Effector memory CD8-positive, alpha-beta T cell (primary cell): Measurements from ENCODE around the gene FKRP.

ENCODE experiments used
- ATAC-seq: fragments of 150-1000 bp; cut with Tn5 transposase; replicated peaks from 2 replicates; pipeline ENCODE4 v1.10.0; 2021; ENCODE audit warnings: mild to moderate bottlenecking, moderate library complexity
- DNase-seq, 3 experiments: peaks; one replicate each; pipeline ENCODE4 v3.0.0; 2021
- H3K27ac Mint-ChIP-seq, 2 donors: one replicate each; pipeline ENCODE4 v1.8.0; 2022; ENCODE audit warnings: mild to moderate bottlenecking in 2 of 2, mixed read lengths in 2 of 2, moderate library complexity in 2 of 2
- H3K27me3 Mint-ChIP-seq, 2 donors: one replicate each; pipeline ENCODE4 v1.8.0; 2022; ENCODE audit warnings: mixed read lengths in 2 of 2
- H3K36me3 Mint-ChIP-seq: one replicate; pipeline ENCODE4 v1.8.0; 2022; ENCODE audit warnings: mild to moderate bottlenecking, moderate library complexity, mixed read lengths; ENCODE audit not compliant: insufficient read depth
- H3K4me1 Mint-ChIP-seq, 2 donors: one replicate each; pipeline ENCODE4 v1.8.0; 2022; ENCODE audit warnings: low read depth in 2 of 2, mixed read lengths in 2 of 2
- H3K4me3 Mint-ChIP-seq, 2 donors: one replicate each; pipeline ENCODE4 v1.8.0; 2022; ENCODE audit warnings: mild to moderate bottlenecking in 2 of 2, mixed read lengths in 2 of 2, moderate library complexity in 2 of 2
- H3K9me3 Mint-ChIP-seq, 2 donors: one replicate each; pipeline ENCODE4 v1.8.0; 2022; ENCODE audit warnings: mixed read lengths in 2 of 2

FKRP gene

GRCh38 chr19:46715975-46716671 is 29.7 kb upstream of the FKRP start:
- Mint-ChIP-seq H3K27ac (peak overlapping the region; percentile 97), H3K4me1 (peaks cover 39 to 54% of the 10 kb centered on the region in 2 donors), H3K36me3 (peaks cover 51% of the 10 kb centered on the region), H3K27me3 (no peaks in the 10 kb centered on the region), H3K9me3 (no peaks in the 10 kb centered on the region), H3K4me3 (peak overlapping the region; percentile 97 to 99)
- no peak for DNase-seq
- no peak for ATAC-seq

- peak overlapping the region; percentile 97 to 99 for H3K4me3 Mint-ChIP-seq
- peaks cover 55% of the 10 kb centered on the region for H3K36me3 Mint-ChIP-seq
- H3K27ac Mint-ChIP-seq: peak overlapping the region; percentile 97
- H3K9me3 Mint-ChIP-seq: no peaks in the 10 kb centered on the region
- H3K27me3 Mint-ChIP-seq: no peaks in the 10 kb centered on the region
- ATAC-seq: no peak
- H3K4me1 Mint-ChIP-seq: peaks cover 39 to 54% of the 10 kb centered on the region in 2 donors
- DNase-seq: no peak
These were observed 29.2 kb upstream of the FKRP start for GRCh38 chr19:46716672-46717033.

- Mint-ChIP-seq H3K4me3 (peak within 1 kb of the TSS; percentile 97 to 99), H3K27ac (peak within 1 kb of the TSS; percentile 97), H3K9me3 (no peaks in the 10 kb centered on the region), H3K36me3 (peaks cover 56% of the 10 kb centered on the region), H3K27me3 (no peaks in the 10 kb centered on the region), H3K4me1 (peaks cover 44 to 58% of the 10 kb centered on the region in 2 donors)
- DNase-seq: peak; percentile 80 to 85 (median 82)
- ATAC-seq: peak; percentile 46
These were observed 28.7 kb upstream of the FKRP start, which contains the start of gene PRKD2 for GRCh38 chr19:46717034-46717715. Gene PRKD2 (minus strand): TSS chr19:46717114. CDS start chr19:46716370, 744 bp downstream.

GRCh38 chr19:46717716-46718143 is 28.1 kb upstream of the FKRP start:
- peaks cover 58% of the 10 kb centered on the region for H3K36me3 Mint-ChIP-seq
- peak in 1 of 3 experiments; percentile 25 for DNase-seq

GRCh38 chr19:46718157-46718933 is 27.5 kb upstream of the FKRP start:
- Mint-ChIP-seq H3K27ac (peak overlapping the region; percentile 97), H3K4me1 (peaks cover 48 to 51% of the 10 kb centered on the region in 2 donors), H3K36me3 (peaks cover 60% of the 10 kb centered on the region), H3K4me3 (peak overlapping the region; percentile 97 to 99), H3K27me3 (no peaks in the 10 kb centered on the region), H3K9me3 (no peaks in the 10 kb centered on the region)
- peak; percentile 48 for ATAC-seq
- DNase-seq: peak; percentile 35 to 59 (median 51)

More at GRCh38 chr19:46717716-46718143, 28.1 kb upstream of the FKRP start:
- peak overlapping the region; percentile 97 for H3K27ac Mint-ChIP-seq
- H3K27me3 Mint-ChIP-seq: no peaks in the 10 kb centered on the region
- peaks cover 45 to 53% of the 10 kb centered on the region in 2 donors for H3K4me1 Mint-ChIP-seq
- peak; percentile 13 for ATAC-seq
- H3K4me3 Mint-ChIP-seq: peak overlapping the region; percentile 97 to 99
- no peaks in the 10 kb centered on the region for H3K9me3 Mint-ChIP-seq

- Mint-ChIP-seq H3K27me3 (no peaks in the 10 kb centered on the region), H3K9me3 (no peaks in the 10 kb centered on the region), H3K4me3 (peak overlapping the region; percentile 97 to 99), H3K4me1 (peaks cover 45 to 48% of the 10 kb centered on the region in 2 donors), H3K27ac (peak overlapping the region; percentile 11 to 97), H3K36me3 (peaks cover 63% of the 10 kb centered on the region)
- ATAC-seq (no peak), DNase-seq (no peak)
These were observed 26.8 kb upstream of the FKRP start for GRCh38 chr19:46718934-46719622.

GRCh38 chr19:46719629-46720502 is 26.0 kb upstream of the FKRP start:
- H3K36me3 Mint-ChIP-seq: peaks cover 64% of the 10 kb centered on the region
- no peaks in the 10 kb centered on the region for H3K27me3 Mint-ChIP-seq
- DNase-seq: no peak
- peak overlapping the region in 1 of 2 donors; percentile 99 for H3K4me3 Mint-ChIP-seq
- no peak for ATAC-seq
- no peaks in the 10 kb centered on the region for H3K9me3 Mint-ChIP-seq
- peaks cover 49 to 51% of the 10 kb centered on the region in 2 donors for H3K4me1 Mint-ChIP-seq
- peak overlapping the region; percentile 11 to 50 for H3K27ac Mint-ChIP-seq

GRCh38 chr19:46720503-46721239 is 25.2 kb upstream of the FKRP start:
- no peak for DNase-seq
- Mint-ChIP-seq H3K36me3 (peaks cover 65% of the 10 kb centered on the region), H3K9me3 (no peaks in the 10 kb centered on the region), H3K27me3 (no peaks in the 10 kb centered on the region), H3K4me1 (peaks cover 45 to 46% of the 10 kb centered on the region in 2 donors), H3K4me3 (peak overlapping the region in 1 of 2 donors; percentile 39), H3K27ac (peak overlapping the region; percentile 38 to 57)
- ATAC-seq: no peak

GRCh38 chr19:46721269-46722003 is 24.4 kb upstream of the FKRP start:
- ATAC-seq: no peak
- no peak for DNase-seq
- Mint-ChIP-seq H3K4me3 (no peak overlapping the region), H3K27me3 (no peaks in the 10 kb centered on the region), H3K4me1 (peaks cover 43 to 44% of the 10 kb centered on the region in 2 donors), H3K9me3 (no peaks in the 10 kb centered on the region), H3K27ac (peak overlapping the region in 1 of 2 donors; percentile 75), H3K36me3 (peaks cover 67% of the 10 kb centered on the region)

GRCh38 chr19:46722004-46722380 is 23.9 kb upstream of the FKRP start:
- Mint-ChIP-seq H3K27me3 (no peaks in the 10 kb centered on the region), H3K4me1 (peaks cover 40 to 41% of the 10 kb centered on the region in 2 donors), H3K4me3 (peak overlapping the region in 1 of 2 donors; percentile 10), H3K27ac (peak overlapping the region in 1 of 2 donors; percentile 75), H3K9me3 (no peaks in the 10 kb centered on the region), H3K36me3 (peaks cover 63% of the 10 kb centered on the region)
- DNase-seq (no peak), ATAC-seq (no peak)

GRCh38 chr19:46722421-46723022 is 23.3 kb upstream of the FKRP start:
- ATAC-seq (no peak), DNase-seq (no peak)
- no peaks in the 10 kb centered on the region for H3K27me3 Mint-ChIP-seq
- no peak overlapping the region for H3K4me3 Mint-ChIP-seq
- no peak overlapping the region for H3K27ac Mint-ChIP-seq
- peaks cover 40 to 41% of the 10 kb centered on the region in 2 donors for H3K4me1 Mint-ChIP-seq
- H3K9me3 Mint-ChIP-seq: no peaks in the 10 kb centered on the region
- peaks cover 64% of the 10 kb centered on the region for H3K36me3 Mint-ChIP-seq
